H1 (cell line): ENCODE results near the gene PARD3. TPM values are rescaled to one million over a fixed set of nuclear protein-coding genes. Genes with fewer than 3 reads are reported as not detected.
"Not testable (repeated sequence)": the region's sequence is repeated elsewhere in the genome, so short reads cannot be mapped to it uniquely, and the experiment has no call there.

ENCODE experiments used
- CTCF ChIA-PET: fragments of 300-600 bp; sonication (Branson Sonifier 250); formaldehyde crosslinking; loops from one replicate; lab custom pipeline; 2021; ENCODE audit not compliant: partially characterized antibody; lab: Charles Lee
- POLR2A ChIA-PET: fragments of 300-600 bp; sonication (Branson Sonifier 250); formaldehyde crosslinking; loops from one replicate; lab custom pipeline; 2021; ENCODE audit warnings: inconsistent platforms; ENCODE audit not compliant: partially characterized antibody; lab: Charles Lee
- DNase-seq, 2 experiments: peaks; one replicate each; pipeline versions ENCODE4 v3.0.0 to v3.0.0-alpha.2; 2010 to 2022; ENCODE audit warnings: low spot score in 2 of 2, low read depth in 1 of 2, mixed read lengths in 1 of 2
- FAIRE-seq: peaks from 2 replicates; lab custom pipeline; 2011; peaks lifted over from hg19 to GRCh38; lab: Jason Lieb, UNC
- H2AFZ ChIP-seq: 2 replicates; pipeline ENCODE4 v1.8.1; 2012; ENCODE audit warnings: low read length, inconsistent platforms
- H2AK5ac ChIP-seq: 2 replicates; pipeline ENCODE4 v1.6.1; 2013; ENCODE audit warnings: low read depth, low read length
- H2BK120ac ChIP-seq: replicated peaks from 2 replicates; pipeline ENCODE3; 2013; ENCODE audit warnings: low read depth, low read length, inconsistent platforms
- H2BK12ac ChIP-seq: 2 replicates; pipeline ENCODE4 v1.6.1; 2013; ENCODE audit warnings: low read depth, low read length
- H2BK15ac ChIP-seq: 2 replicates; pipeline ENCODE4 v1.6.1; 2013; ENCODE audit warnings: low read length
- H2BK20ac ChIP-seq: 2 replicates; pipeline ENCODE4 v1.6.1; 2013; ENCODE audit warnings: low read length
- H2BK5ac ChIP-seq: 2 replicates; pipeline ENCODE4 v1.6.1; 2013; ENCODE audit warnings: low read depth, low read length
- H3K14ac ChIP-seq: 2 replicates; pipeline ENCODE4 v1.6.1; 2013; ENCODE audit warnings: inconsistent platforms; ENCODE audit not compliant: insufficient read length
- H3K18ac ChIP-seq: 2 replicates; pipeline ENCODE4 v1.6.1; 2013; ENCODE audit warnings: low read length; ENCODE audit errors: extremely low read depth
- H3K23ac ChIP-seq: 2 replicates; pipeline ENCODE4 v1.6.1; 2013; ENCODE audit warnings: inconsistent platforms; ENCODE audit not compliant: insufficient read length
- H3K23me2 ChIP-seq: 2 replicates; pipeline ENCODE4 v1.6.1; 2013; ENCODE audit warnings: low read depth, low read length
- H3K27ac ChIP-seq: 2 replicates; pipeline ENCODE4 v1.6.1; 2011; ENCODE audit warnings: low read depth, low read length, inconsistent platforms
- H3K27me3 ChIP-seq, 4 experiments: replicated peaks in 1 of 4; 1 replicate in 1 of 4; 2 replicates in 3 of 4; pipeline versions ENCODE4 v1.6.1 to v1.8.1; 2011 to 2013; ENCODE audit warnings: low read length in 3 of 4, mild to moderate bottlenecking in 3 of 4, inconsistent platforms in 2 of 4, mixed read lengths in 2 of 4, moderate library complexity in 1 of 4; ENCODE audit not compliant: control insufficient read depth in 3 of 4, insufficient read depth in 3 of 4; ENCODE audit errors: extremely low read depth in 1 of 4
- H3K36me3 ChIP-seq, 4 experiments: 2 replicates each; pipeline versions ENCODE4 v1.6.1 to v1.8.1; 2011 to 2013; ENCODE audit warnings: mild to moderate bottlenecking in 4 of 4, low read length in 3 of 4, moderate library complexity in 2 of 4, control low read depth in 1 of 4, inconsistent platforms in 1 of 4; ENCODE audit not compliant: insufficient read depth in 4 of 4, control insufficient read depth in 2 of 4
- H3K4ac ChIP-seq: replicated peaks from 2 replicates; pipeline ENCODE3; 2013; ENCODE audit warnings: low read length, low read depth, mixed read lengths, inconsistent platforms; ENCODE audit not compliant: insufficient read length
- H3K4me1 ChIP-seq, 4 experiments: replicated peaks in 1 of 4; 1 replicate in 1 of 4; 2 replicates in 3 of 4; pipeline versions ENCODE4 v1.6.1 to v1.8.1; 2011 to 2013; ENCODE audit warnings: low read length in 3 of 4, inconsistent platforms in 2 of 4, mixed read lengths in 1 of 4; ENCODE audit not compliant: insufficient read depth in 4 of 4, control insufficient read depth in 3 of 4
- H3K4me2 ChIP-seq, 2 experiments: 2 replicates each; pipeline versions ENCODE4 v1.6.1 to v1.8.1; 2011 to 2013; ENCODE audit warnings: low read depth in 2 of 2, low read length in 2 of 2, control low read depth in 1 of 2, inconsistent platforms in 1 of 2, mild to moderate bottlenecking in 1 of 2; ENCODE audit not compliant: insufficient read depth in 1 of 2
- H3K4me3 ChIP-seq, 4 experiments: fragments of 200-600, 300-600 bp in 1 of 4; sonication (generic), shearing (Covaris generic), sonication (Bioruptor Twin) in 1 of 4; 2 replicates each; pipeline versions ENCODE4 v1.5.1 to v1.8.1; 2011 to 2016; ENCODE audit warnings: low read length in 4 of 4, low read depth in 3 of 4, control low read depth in 2 of 4, inconsistent platforms in 2 of 4, mild to moderate bottlenecking in 2 of 4, mixed read lengths in 1 of 4, moderate library complexity in 1 of 4; ENCODE audit not compliant: insufficient read depth in 2 of 4; ENCODE audit errors: extremely low read depth in 1 of 4
- H3K56ac ChIP-seq: replicated peaks from 2 replicates; pipeline ENCODE3; 2013; ENCODE audit warnings: low read depth, mild to moderate bottlenecking, mixed read lengths, low read length, inconsistent platforms; ENCODE audit not compliant: insufficient read length
- H3K79me1 ChIP-seq: 2 replicates; pipeline ENCODE4 v1.6.1; 2013; ENCODE audit warnings: low read depth, low read length, control low read depth
- H3K79me2 ChIP-seq, 2 experiments: 2 replicates each; pipeline versions ENCODE4 v1.6.1 to v1.8.1; 2012 to 2013; ENCODE audit warnings: low read length in 2 of 2, mild to moderate bottlenecking in 2 of 2, inconsistent platforms in 1 of 2; ENCODE audit not compliant: insufficient read depth in 2 of 2, control insufficient read depth in 1 of 2
- H3K9ac ChIP-seq, 4 experiments: replicated peaks in 1 of 4; 1 replicate in 1 of 4; 2 replicates in 3 of 4; pipeline versions ENCODE4 v1.6.1 to v1.8.1; 2011 to 2013; ENCODE audit warnings: low read depth in 3 of 4, low read length in 3 of 4, control low read depth in 2 of 4, mild to moderate bottlenecking in 2 of 4, moderate library complexity in 2 of 4, inconsistent platforms in 1 of 4; ENCODE audit errors: extremely low read depth in 1 of 4
- H3K9me3 ChIP-seq, 2 experiments: 2 replicates each; pipeline versions ENCODE4 v1.6.1 to v1.8.1; 2012 to 2013; ENCODE audit warnings: mild to moderate bottlenecking in 2 of 2, moderate library complexity in 2 of 2, control low read depth in 1 of 2, inconsistent platforms in 1 of 2, low read depth in 1 of 2, low read length in 1 of 2, mixed read lengths in 1 of 2; ENCODE audit not compliant: insufficient read depth in 2 of 2
- H4K20me1 ChIP-seq, 2 experiments: replicated peaks in 1 of 2; 2 replicates each; pipeline versions ENCODE3 to v1.8.1; 2011 to 2013; ENCODE audit warnings: inconsistent platforms in 2 of 2, low read length in 2 of 2, mild to moderate bottlenecking in 1 of 2; ENCODE audit not compliant: insufficient read depth in 2 of 2, control insufficient read depth in 1 of 2
- H4K5ac ChIP-seq: 2 replicates; pipeline ENCODE4 v1.6.1; 2013; ENCODE audit warnings: low read length, low read depth, mixed read lengths, inconsistent platforms; ENCODE audit not compliant: insufficient read length
- H4K8ac ChIP-seq: 2 replicates; pipeline ENCODE4 v1.8.0; 2013; ENCODE audit warnings: mild to moderate bottlenecking, moderate library complexity, low read length, inconsistent platforms; ENCODE audit not compliant: insufficient read depth; ENCODE audit errors: extremely low read depth
- H4K91ac ChIP-seq: replicated peaks from 2 replicates; pipeline ENCODE3; 2013; ENCODE audit warnings: low read length, mixed read lengths, inconsistent platforms; ENCODE audit not compliant: insufficient read length
- WGBS, 2 experiments: shearing (Covaris generic) in 1 of 2; methylation state at CpG; one replicate each; pipeline versions ENCODE4 v1.1.6 to v1.1.7; 2013 to 2015; ENCODE audit warnings: low lambda C conversion rate in 2 of 2, mixed read lengths in 2 of 2, inconsistent platforms in 1 of 2, low coverage in 1 of 2, missing lambda C conversion rate in 1 of 2; ENCODE audit not compliant: insufficient replicate concordance in 2 of 2, insufficient coverage in 1 of 2, insufficient read length in 1 of 2; ENCODE audit errors: extremely low coverage in 1 of 2, missing lambda C conversion rate in 1 of 2; 5-methylcytosine and 5-hydroxymethylcytosine counted together
- polyA plus RNA-seq, 7 experiments: library from polyadenylated mRNA; depleted of rRNA in 3 of 7; stranded (reverse) in 5 of 7; unstranded in 2 of 7; fragments of >200 nt in 5 of 7; fragments of 200-250 nt in 2 of 7; gene quantifications; 1 replicate in 5 of 7; 2 replicates in 1 of 7; 4 replicates in 1 of 7; pipeline versions ENCODE4 v1.2.1 to v1.2.3, GENCODE V29; 2011 to 2013; ENCODE audit warnings: missing spikeins in 2 of 7, mixed read lengths in 2 of 7
- total RNA-seq: library from RNA; stranded (reverse); fragmentation: NEBNext Ultra II Directional; extraction: Animal tissue kit (Norgen Biotek cat#: 25700); gene quantifications from 2 replicates; pipeline ENCODE4 v1.2.1, GENCODE V29; 2021

Gene PARD3
- total and polyA plus RNA-seq, 2 of the 8 experiments (the other 6 are each of a cell fraction or from before 2014, with no cell fraction given), result 19.7 to 49.1 TPM

- H3K27me3 ChIP-seq, FAIRE-seq: not testable (repeated sequence)
- CTCF ChIA-PET, result interaction anchor here (0.9 to 1.3 kb wide), 3 partner anchors 9 to 231 kb away, joined by 3 to 6 read pairs (median 4); no protein-coding TSS in a partner anchor
Observed at GRCh38 chr10:34706992-34707391, 108.1 kb downstream of the PARD3 start.

More at GRCh38 chr10:34706992-34707391, 108.1 kb downstream of the PARD3 start:
- H4K8ac ChIP-seq, H3K4me2 ChIP-seq, H2AK5ac ChIP-seq, POLR2A ChIA-PET, H4K5ac ChIP-seq, H3K23me2 ChIP-seq, H3K36me3 ChIP-seq, H3K79me1 ChIP-seq, H3K56ac ChIP-seq, H3K4ac ChIP-seq, H3K9ac ChIP-seq, H3K27ac ChIP-seq, H3K14ac ChIP-seq, H2BK5ac ChIP-seq, H2BK120ac ChIP-seq, H3K9me3 ChIP-seq, H2BK20ac ChIP-seq, H3K18ac ChIP-seq, H4K20me1 ChIP-seq, H3K4me1 ChIP-seq, H3K4me3 ChIP-seq, H2BK12ac ChIP-seq, H2BK15ac ChIP-seq, H3K23ac ChIP-seq, DNase-seq, H2AFZ ChIP-seq, H4K91ac ChIP-seq: not testable (repeated sequence)
- 82% methylated on average over 4 of the region's 4 CpGs; no CpG with 5 or more reads in 1 of the 2 experiments for WGBS, 2 experiments
- peaks cover 0 to 93% of the 10 kb centered on the region in 2 experiments; a peak in 2 of 4 replicates for H3K79me2 ChIP-seq
